HG03064 (cell line): ENCODE measurements around the gene SIGLEC15.
"Not testable (repeated sequence)": the region's sequence is repeated elsewhere in the genome, so short reads cannot be mapped to it uniquely, and the experiment has no call there.

Experiments
- ATAC-seq: cut with Tn5 transposase; IDR thresholded peaks from one replicate; pipeline ENCODE4 v1.9.1; 2021; ENCODE audit warnings: low read depth; ENCODE audit not compliant: unreplicated experiment

Gene SIGLEC15

GRCh38 chr18:45825258-45826044 is at the start of gene SIGLEC15:
Gene SIGLEC15, plus strand, starts transcription at chr18:45825675. Its CDS starts 54 bp downstream, at chr18:45825729.
- ATAC-seq, result no peak

DNA sequence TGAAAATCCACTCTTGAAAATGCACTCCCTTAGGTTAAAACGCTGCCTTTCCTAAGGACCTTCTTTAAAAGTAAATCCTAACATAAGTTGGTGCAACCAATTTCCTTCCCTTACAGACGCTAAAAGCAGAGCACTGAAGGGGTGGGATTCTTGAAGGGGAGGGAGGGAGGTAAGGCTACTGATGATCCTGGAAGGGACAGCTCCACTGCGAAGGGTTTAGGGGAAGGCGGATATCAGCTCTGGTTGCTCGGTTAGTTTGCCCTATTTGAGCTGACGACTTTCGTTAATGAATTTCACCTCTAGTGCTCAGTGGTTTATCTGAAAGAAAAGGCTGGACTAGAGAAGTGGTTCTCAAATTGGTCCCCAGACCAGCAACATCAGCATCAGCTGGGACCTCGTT is 49.7 kb upstream of the SIGLEC15 start:
- ATAC-seq, result no peak

DNA sequence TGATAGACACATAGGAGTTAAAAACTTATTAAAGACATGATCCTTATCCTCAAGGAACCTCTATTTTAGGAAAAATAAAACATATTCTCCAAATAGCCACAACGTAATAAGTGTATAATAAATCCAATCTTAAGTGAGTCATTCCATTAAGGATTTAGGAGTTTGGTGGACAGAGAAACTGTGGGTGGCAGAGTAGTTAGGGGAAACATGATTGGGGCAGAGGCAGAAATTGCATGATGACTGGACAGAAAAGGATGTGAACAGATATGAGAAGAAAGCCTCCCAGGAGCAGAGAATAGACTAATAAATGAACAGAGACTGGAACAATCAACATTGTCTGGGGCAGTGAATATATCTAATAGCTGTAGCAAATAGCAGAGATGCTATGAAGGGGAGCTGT is 48.1 kb upstream of the SIGLEC15 start:
- ATAC-seq, result no peak

DNA sequence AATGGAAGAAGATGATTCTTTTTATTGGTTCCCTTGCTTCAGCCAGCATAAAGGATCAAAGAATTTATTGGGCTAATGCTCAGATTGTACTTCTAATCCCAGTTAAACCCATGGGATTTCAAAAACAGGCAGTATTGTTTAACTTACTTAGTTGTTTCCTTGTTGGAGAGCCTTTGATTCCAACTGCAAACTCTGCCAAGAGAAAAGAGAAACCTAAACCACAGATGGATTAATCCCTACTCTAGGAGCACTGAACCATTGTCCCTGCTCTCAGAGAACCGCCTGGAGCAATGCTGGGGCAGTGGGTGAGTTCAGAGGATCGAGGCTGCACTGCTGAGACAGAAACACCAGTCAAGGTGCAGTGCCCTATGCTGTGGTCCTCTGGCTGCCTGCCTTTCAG is 44.9 kb upstream of the SIGLEC15 start:
- no peak for ATAC-seq

- ATAC-seq, result no peak
Observed at GRCh38 chr18:45782662-45783061, 42.8 kb upstream of the SIGLEC15 start.

DNA sequence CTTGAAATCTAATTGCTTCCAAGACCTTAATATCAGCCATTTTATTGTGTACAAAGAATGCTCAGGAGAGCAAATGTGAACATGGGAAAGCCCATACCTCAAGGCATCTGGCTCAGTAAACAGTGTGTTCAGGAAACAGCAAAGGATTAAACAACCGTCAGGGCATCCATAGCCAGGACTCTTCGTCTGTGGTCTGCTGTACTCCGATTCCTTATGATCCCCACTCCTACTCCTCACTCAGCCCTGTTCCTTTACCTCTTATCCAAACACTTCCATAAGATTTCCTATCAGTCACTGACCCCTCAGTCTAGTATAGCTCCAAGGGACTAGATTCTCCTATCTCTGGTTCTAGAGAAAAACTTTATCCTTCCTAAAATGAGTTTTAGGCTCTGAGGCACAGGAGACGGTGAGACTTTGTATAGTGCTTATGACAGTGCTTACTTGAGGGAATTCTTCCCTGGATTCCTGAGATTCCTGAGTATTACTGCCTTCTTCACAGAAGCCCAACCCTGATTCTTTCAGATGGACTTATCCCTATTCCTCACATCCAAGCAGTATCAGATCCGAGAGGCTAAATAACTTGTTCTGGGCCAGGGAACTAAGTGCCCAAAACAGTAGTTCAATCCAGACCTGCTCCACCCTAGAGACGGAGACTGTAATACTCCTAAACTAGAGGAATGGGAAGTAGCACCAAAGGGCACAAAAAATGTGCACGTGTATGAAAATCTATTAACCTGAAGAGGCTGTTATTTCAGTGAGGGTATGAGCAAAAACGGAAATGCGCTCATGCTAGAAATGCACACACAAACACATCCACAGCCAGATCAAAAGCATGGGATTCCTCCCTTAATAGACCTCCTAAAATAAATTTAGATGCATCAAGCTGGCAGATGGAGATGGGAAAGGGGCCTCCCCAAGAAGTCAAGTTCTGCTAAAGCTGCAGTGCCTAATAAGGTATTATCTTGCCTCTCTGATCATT is 42.1 kb upstream of the SIGLEC15 start:
- ATAC-seq, result no peak

DNA sequence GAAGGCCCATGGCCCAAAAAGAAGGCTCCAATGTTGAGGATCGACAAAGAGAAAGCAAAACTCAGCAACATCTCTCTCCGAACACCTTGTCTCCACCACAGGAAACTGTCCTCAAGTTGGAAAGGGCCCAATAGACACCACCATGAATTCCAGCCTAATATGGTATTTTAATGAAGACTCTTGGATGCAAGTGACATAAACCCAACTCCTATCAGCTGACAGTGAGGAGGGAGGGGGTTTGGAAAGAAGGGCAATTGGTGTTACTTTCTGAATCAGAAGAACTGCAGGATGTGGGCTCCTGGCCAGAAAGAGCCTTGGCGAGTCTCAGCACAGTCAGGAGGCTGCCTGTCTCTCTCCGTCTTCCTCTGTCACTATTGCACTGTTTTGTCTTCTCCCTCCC is 40.3 kb upstream of the SIGLEC15 start:
- ATAC-seq, result no peak

DNA sequence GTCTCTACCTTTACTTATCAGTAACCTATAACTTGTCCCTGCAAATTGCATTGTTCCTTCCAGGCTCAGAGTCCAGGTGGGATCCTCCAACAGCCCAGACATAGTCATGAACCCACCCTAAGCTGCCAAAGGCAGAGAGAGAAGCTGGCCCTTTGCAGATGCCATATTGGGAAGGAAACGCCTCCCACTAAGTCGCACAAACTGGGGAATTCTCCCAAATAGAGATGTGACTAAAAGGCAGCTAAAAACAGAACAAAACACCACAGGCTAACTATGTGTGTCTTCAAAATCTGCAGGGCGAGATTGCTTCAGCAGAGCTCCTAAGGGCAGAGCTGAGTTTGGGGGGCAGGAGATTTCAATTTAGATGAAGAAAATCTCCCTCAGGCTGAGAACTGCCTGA is 38.5 kb upstream of the SIGLEC15 start:
- ATAC-seq, result no peak

GRCh38 chr18:45787346-45787745 is 38.1 kb upstream of the SIGLEC15 start:
- no peak for ATAC-seq

GRCh38 chr18:45788861-45789260 is 36.6 kb upstream of the SIGLEC15 start:
- ATAC-seq, result no peak

- no peak for ATAC-seq
Observed at GRCh38 chr18:45792506-45793263, 32.8 kb upstream of the SIGLEC15 start.

DNA sequence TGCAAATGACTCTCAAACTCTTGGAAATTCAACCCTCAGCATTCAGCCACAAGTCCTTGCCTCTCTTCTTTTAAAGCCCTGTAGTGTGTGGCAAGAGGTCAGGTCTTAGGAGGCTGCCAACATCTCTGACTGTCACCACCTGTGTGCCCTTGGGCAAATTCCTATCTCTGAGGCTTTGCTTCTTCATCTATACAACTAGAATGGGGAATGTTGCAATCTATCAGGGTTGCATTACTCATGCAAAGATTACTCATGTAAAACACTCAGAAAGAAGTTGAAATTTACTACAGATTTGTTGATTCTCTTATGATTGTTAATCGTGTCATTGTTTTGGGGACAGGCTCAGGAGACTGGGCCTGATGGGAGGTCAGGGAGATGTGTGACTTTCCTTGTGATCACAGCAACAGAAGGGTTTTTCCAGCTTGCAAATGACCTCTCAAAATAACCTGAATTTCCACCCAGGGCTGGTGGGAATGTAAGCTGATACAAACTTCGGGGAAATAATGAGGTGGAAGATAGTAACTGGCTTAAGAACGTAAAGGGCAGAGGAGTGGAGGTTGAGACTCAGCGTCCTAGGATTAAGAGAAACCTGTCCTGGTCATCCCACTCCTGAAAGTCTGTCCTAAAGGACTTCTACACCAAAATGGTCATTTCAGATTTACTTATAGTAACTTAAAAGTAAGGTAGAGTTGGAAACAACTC is 32.1 kb upstream of the SIGLEC15 start:
- ATAC-seq, result no peak

DNA sequence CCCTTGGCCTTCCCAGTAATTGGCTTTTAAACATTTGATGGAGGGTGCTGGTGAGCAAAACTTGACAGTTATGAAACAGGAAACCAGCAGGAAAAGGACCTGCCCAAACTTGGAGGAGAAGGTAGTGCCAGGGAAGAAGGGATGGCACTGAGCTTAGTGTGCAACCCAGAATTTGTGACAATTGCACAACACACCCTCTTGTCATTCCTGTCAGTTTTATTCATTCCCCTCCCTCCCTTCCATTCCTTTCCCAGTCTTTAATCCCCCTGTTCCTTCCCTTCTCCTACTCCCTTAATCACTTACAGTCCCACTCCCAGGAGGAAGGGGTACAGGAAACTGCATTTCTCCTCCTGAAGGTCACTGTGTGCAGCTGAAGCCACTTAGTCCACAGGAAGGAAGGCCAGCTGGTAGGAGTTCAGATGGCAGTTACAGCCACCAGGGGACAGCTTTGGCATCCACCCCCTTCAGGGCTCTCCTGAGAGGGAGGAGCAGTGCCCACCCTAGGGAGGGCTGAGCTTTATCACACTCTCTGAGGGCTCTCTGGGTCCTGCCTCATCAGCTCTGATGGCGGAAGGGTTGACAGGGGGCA is 24.0 kb upstream of the SIGLEC15 start:
- no peak for ATAC-seq

DNA sequence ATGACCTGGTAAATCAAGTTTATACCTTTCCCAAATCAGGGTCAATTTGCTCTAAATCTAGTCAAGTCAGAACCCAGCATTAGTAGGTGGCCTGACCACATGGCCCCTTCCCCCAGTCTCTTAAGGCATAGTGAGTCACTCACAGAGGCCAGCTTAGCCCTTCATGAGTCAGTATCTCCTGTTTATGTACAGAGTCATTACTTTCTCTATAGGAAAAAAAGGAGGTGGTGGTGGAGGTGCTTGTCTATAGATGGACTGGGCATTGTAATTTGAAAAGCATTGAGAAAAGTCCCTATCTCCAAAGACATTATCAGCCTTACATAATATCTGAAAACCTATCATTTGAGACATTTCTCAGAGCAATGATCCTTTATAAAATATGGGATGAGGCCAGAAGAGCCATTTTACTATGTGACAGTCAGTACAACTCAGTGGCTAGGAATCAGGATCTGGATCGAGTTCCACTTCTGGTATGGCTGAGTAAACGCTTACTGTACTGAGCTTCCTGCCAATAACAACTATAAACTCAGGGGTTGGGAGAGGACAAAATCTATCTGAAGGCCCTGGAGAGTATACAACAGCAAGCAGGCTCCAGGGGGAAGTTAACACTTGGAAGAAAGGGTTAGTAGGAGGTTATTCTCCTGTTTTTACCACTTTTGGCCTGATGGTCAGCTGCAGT is 22.5 kb upstream of the SIGLEC15 start:
- no peak for ATAC-seq

- ATAC-seq, result no peak
Observed at GRCh38 chr18:45805551-45805950, 19.9 kb upstream of the SIGLEC15 start.

DNA sequence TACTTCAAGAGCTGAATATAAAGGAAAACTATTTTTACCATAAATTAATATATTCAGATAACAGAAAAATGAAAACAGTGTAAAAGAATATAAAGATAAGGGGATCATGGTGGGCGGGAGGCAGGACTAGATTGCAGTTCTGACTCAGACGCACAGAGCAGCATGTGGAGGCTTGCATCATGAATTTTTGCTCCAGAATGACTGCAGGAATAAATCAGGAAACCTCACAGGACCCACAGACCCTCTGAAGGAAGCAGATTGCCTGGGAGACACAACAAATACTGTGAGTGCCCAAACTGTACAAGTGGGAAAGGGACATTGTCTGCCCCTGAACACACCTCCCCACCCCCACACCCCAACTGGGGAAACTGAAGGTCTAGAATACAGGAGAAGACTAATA is 19.2 kb upstream of the SIGLEC15 start:
- ATAC-seq, result no peak

DNA sequence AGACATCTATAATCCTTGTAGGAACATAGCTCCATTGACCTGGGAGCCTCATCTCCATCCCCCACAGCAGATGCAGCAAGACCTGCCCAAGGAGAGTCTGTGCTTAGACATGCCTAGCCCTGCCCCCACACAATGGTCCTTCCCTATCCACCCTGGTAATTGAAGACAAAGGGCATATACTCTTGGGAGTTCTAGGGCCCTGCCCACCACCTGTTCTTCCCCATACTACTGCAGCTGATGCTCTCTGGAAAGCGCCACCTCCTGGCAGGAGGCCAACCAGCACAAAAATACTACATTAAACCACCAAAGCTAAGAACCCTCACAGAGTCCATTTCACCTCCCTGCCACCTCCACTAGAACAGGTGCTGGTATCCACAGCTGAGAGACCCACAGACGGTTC is 18.3 kb upstream of the SIGLEC15 start:
- ATAC-seq, result not testable (repeated sequence)

- not testable (repeated sequence) for ATAC-seq
Observed at GRCh38 chr18:45814733-45815132, 10.7 kb upstream of the SIGLEC15 start.

- no peak for ATAC-seq
Observed at GRCh38 chr18:45817543-45817942, 7.9 kb upstream of the SIGLEC15 start.
